ENCODE data around the gene ADAMTS17. TPM values are rescaled to one million over a fixed set of nuclear protein-coding genes. Genes with fewer than 3 reads are reported as not detected.

The ADAMTS17 gene
- total RNA-seq, 1 experiment from 2014 or later: 3.2 TPM

DNA sequence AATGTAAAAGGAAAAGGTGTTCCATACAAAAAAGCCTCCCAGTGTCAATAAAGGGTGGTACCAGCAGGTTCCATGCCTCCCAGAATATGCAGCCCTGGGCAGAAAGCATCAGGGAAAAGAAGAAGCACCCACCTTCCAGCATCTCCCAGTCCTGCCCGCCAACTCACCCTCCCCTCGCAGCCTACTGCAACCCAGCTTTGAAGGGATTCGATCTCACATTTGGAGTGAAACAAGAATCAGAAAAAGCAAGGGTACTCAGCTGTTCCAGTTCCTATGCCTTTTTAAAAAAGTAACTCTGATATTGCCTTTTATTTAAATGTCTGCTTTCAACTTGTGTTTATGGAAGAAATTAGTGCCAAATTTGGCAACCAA is 166.9 kb downstream of the ADAMTS17 start:
- Histone ChIP-seq H2AFZ (no peak overlapping the region), H3K9me3 (ENCODE audit: insufficient read depth, low read depth) (peaks cover 16% of the 10 kb centered on the region; the same call in 1 of the 2 replicates), H3K4me2 (no peak overlapping the region), H3K27ac (no peak overlapping the region), H4K20me1 (ENCODE audit: insufficient read depth) (no peaks in the 10 kb centered on the region), H3K4me3 (no peak overlapping the region), H3K36me3 (ENCODE audit: low read depth) (no peaks in the 10 kb centered on the region), H3K4me1 (replicated peaks; ENCODE audit: insufficient read depth) (no peaks in the 10 kb centered on the region), H3F3A (ENCODE audit: insufficient read depth, low read depth) (no peaks in the 10 kb centered on the region), H3K27me3 (ENCODE audit: insufficient read depth, low read depth) (no peaks in the 10 kb centered on the region), H3K79me2 (ENCODE audit: low read depth) (no peaks in the 10 kb centered on the region), H3K9me2 (ENCODE audit: insufficient read depth) (no peaks in the 10 kb centered on the region)
- TF ChIP-seq, protein P1, sequence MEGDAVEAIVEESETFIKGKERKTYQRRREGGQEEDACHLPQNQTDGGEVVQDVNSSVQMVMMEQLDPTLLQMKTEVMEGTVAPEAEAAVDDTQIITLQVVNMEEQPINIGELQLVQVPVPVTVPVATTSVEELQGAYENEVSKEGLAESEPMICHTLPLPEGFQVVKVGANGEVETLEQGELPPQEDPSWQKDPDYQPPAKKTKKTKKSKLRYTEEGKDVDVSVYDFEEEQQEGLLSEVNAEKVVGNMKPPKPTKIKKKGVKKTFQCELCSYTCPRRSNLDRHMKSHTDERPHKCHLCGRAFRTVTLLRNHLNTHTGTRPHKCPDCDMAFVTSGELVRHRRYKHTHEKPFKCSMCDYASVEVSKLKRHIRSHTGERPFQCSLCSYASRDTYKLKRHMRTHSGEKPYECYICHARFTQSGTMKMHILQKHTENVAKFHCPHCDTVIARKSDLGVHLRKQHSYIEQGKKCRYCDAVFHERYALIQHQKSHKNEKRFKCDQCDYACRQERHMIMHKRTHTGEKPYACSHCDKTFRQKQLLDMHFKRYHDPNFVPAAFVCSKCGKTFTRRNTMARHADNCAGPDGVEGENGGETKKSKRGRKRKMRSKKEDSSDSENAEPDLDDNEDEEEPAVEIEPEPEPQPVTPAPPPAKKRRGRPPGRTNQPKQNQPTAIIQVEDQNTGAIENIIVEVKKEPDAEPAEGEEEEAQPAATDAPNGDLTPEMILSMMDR (conservative IDR thresholded peaks at IDR 0.05): no peak
- no peak for TF ChIP-seq EZH2 (IDR thresholded peaks at IDR 0.05; ENCODE audit: low read depth)
- intact Hi-C loops (cut with micrococcal nuclease; ENCODE audit: unreplicated experiment): no loop called here
- no peak for DNase-seq
- POLR2A ChIA-PET (ENCODE audit: unreplicated experiment): no interaction called here
- CTCF ChIA-PET: no interaction called here
- no TSS peak for BruUV-seq (replicated peaks)

DNA sequence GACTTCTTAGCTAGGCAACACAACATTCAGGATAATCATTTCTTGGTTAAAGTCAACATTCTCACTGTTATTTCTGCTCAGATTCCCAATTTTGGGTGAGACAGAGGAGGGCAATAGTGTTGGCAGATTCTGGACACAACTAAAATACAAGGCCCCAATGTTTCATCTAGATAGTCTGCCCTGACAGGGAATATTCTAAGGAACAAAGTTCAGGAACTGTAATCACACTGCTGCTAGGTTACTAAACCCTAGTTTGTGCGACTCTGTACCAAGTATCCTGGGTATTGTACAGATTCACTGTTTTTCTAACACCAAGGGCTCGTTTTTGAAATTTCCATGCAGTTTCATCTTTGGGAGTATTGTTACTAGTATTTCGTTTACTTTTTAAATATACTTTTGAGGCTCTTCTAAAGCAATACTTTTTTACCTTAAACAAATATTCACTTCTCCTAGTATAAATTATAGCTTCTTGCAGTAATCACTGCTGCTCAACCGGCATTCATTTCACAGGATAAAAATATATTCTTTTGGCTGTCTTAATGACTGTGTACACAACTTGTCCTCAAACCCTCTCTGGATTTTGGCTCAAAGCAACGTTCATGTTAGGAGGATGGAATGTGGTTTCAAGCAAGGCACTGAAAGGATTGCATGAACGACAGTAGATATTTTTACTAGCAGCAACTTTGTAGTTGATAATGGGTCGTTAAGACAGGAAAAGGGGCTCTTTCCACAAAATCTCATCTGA is 167.4 kb downstream of the ADAMTS17 start:
- CTCF ChIA-PET: no interaction called here
- H3K36me3 ChIP-seq (ENCODE audit: low read depth): no peaks in the 10 kb centered on the region
- H3K9me2 ChIP-seq (ENCODE audit: insufficient read depth): no peaks in the 10 kb centered on the region
- BruUV-seq (replicated peaks): no TSS peak
- no peaks in the 10 kb centered on the region for H3F3A ChIP-seq (ENCODE audit: insufficient read depth, low read depth)
- TF ChIP-seq EZH2 (IDR thresholded peaks at IDR 0.05; ENCODE audit: low read depth): no peak
- TF ChIP-seq, protein P1 (conservative IDR thresholded peaks at IDR 0.05): no peak
- POLR2A ChIA-PET (ENCODE audit: unreplicated experiment): no interaction called here
- DNase-seq: no peak
- no peaks in the 10 kb centered on the region for H4K20me1 ChIP-seq (ENCODE audit: insufficient read depth)
- no peak overlapping the region for H2AFZ ChIP-seq
- H3K27me3 ChIP-seq (ENCODE audit: insufficient read depth, low read depth): no peaks in the 10 kb centered on the region
- intact Hi-C loops (cut with micrococcal nuclease; ENCODE audit: unreplicated experiment): no loop called here
- H3K4me2 ChIP-seq: no peak overlapping the region
- H3K4me3 ChIP-seq: no peak overlapping the region
- peaks cover 16% of the 10 kb centered on the region; the same call in 1 of the 2 replicates for H3K9me3 ChIP-seq (ENCODE audit: insufficient read depth, low read depth)
- H3K27ac ChIP-seq: no peak overlapping the region
- H3K4me1 ChIP-seq (replicated peaks; ENCODE audit: insufficient read depth): no peaks in the 10 kb centered on the region
- no peaks in the 10 kb centered on the region for H3K79me2 ChIP-seq (ENCODE audit: low read depth)

DNA sequence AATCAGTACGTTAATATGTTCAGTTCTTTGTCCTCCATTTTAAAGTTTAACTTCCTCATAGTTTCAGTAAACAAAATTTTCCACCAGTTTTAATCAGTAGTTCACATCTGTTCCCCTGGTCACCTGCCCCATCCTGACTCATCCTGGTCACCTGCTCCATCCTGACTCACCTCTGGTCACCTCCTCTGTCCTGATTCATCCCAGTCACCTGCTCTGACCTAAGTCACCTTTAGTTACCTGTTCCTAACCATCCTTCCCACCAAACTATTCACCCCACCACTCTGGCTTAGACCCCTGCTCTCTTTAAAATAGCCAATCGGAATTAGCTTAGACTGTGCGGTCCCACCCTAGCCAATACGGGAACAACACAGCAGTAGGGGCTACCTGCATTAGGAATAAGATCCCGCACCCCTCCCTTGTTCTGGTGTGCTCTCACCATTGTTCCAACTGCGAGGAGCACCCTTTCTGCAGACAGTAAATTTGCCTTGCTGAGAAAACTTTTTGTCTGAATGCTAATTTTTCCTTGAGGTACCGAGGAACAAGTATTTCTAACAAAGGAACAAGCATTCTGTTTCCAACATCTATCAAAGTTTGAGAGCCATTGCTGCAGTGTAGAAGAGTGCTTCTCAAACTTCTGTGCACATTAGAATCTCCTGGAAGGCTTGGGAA is 169.3 kb downstream of the ADAMTS17 start:
- Histone ChIP-seq H3K79me2 (ENCODE audit: low read depth) (no peaks in the 10 kb centered on the region), H3K36me3 (ENCODE audit: low read depth) (no peaks in the 10 kb centered on the region), H2AFZ (no peak overlapping the region), H3K9me2 (ENCODE audit: insufficient read depth) (no peaks in the 10 kb centered on the region), H3K4me1 (replicated peaks; ENCODE audit: insufficient read depth) (no peaks in the 10 kb centered on the region), H3K27ac (no peak overlapping the region), H3K9me3 (ENCODE audit: insufficient read depth, low read depth) (peaks cover 16% of the 10 kb centered on the region; the same call in 1 of the 2 replicates), H3K4me2 (no peak overlapping the region), H3F3A (ENCODE audit: insufficient read depth, low read depth) (no peaks in the 10 kb centered on the region), H3K27me3 (ENCODE audit: insufficient read depth, low read depth) (no peaks in the 10 kb centered on the region), H4K20me1 (ENCODE audit: insufficient read depth) (no peaks in the 10 kb centered on the region), H3K4me3 (no peak overlapping the region)
- BruUV-seq (replicated peaks): no TSS peak
- DNase-seq: peak; percentile 7 to 36
- intact Hi-C loops (cut with micrococcal nuclease; ENCODE audit: unreplicated experiment): no loop called here
- CTCF ChIA-PET: no interaction called here
- TF ChIP-seq, protein P1 (conservative IDR thresholded peaks at IDR 0.05): no peak
- TF ChIP-seq EZH2 (IDR thresholded peaks at IDR 0.05; ENCODE audit: low read depth): no peak
- POLR2A ChIA-PET (ENCODE audit: unreplicated experiment): no interaction called here
